Mesendoderm (in vitro differentiated cells): ENCODE data around the gene ABLIM3.

Experiments used
- DNase-seq: peaks from one replicate; pipeline ENCODE4 v3.0.0; 2013
- H2AK5ac ChIP-seq: 2 replicates; pipeline ENCODE4 v1.6.1; 2013; ENCODE audit warnings: low read length, inconsistent platforms
- H2BK120ac ChIP-seq: 2 replicates; pipeline ENCODE4 v1.6.1; 2013; ENCODE audit warnings: low read depth, mild to moderate bottlenecking, low read length, moderate library complexity, mixed read lengths
- H2BK15ac ChIP-seq: replicated peaks from 2 replicates; pipeline ENCODE4 v1.6.1; 2013; ENCODE audit warnings: low read depth, mild to moderate bottlenecking, moderate library complexity
- H2BK5ac ChIP-seq: 2 replicates; pipeline ENCODE4 v1.6.1; 2013; ENCODE audit warnings: low read length, inconsistent platforms
- H3K18ac ChIP-seq: 2 replicates; pipeline ENCODE4 v1.6.1; 2013; ENCODE audit warnings: mild to moderate bottlenecking, low read length, mixed read lengths
- H3K23ac ChIP-seq: one replicate; pipeline ENCODE4 v1.6.1; 2013; ENCODE audit warnings: low read length
- H3K27ac ChIP-seq: 2 replicates; pipeline ENCODE4 v1.5.1; 2013; ENCODE audit warnings: low read depth, mild to moderate bottlenecking, inconsistent platforms, low read length, moderate library complexity
- H3K27me3 ChIP-seq: 2 replicates; pipeline ENCODE4 v1.6.1; 2013; ENCODE audit warnings: low read length, control low read depth, mild to moderate bottlenecking, inconsistent platforms; ENCODE audit not compliant: insufficient read depth, poor library complexity
- H3K36me3 ChIP-seq: 2 replicates; pipeline ENCODE4 v1.6.1; 2013; ENCODE audit warnings: low read length, inconsistent platforms; ENCODE audit not compliant: control insufficient read depth, insufficient read depth
- H3K4ac ChIP-seq: one replicate; pipeline ENCODE4 v1.6.1; 2013; ENCODE audit warnings: low read depth, mild to moderate bottlenecking, low read length, moderate library complexity
- H3K4me1 ChIP-seq: 2 replicates; pipeline ENCODE4 v1.6.1; 2013; ENCODE audit warnings: low read depth, low read length, inconsistent platforms; ENCODE audit not compliant: control insufficient read depth
- H3K4me2 ChIP-seq: 2 replicates; pipeline ENCODE4 v1.6.1; 2013; ENCODE audit warnings: low read length
- H3K4me3 ChIP-seq: 2 replicates; pipeline ENCODE4 v1.5.1; 2013; ENCODE audit warnings: mild to moderate bottlenecking, low read length
- H3K56ac ChIP-seq: one replicate; pipeline ENCODE4 v1.6.1; 2013; ENCODE audit warnings: low read length
- H3K79me1 ChIP-seq: 2 replicates; pipeline ENCODE4 v1.6.1; 2013; ENCODE audit warnings: low read length, inconsistent platforms
- H3K79me2 ChIP-seq: 2 replicates; pipeline ENCODE4 v1.6.1; 2013; ENCODE audit warnings: mild to moderate bottlenecking, low read length; ENCODE audit not compliant: control insufficient read depth, insufficient read depth
- H3K9ac ChIP-seq: 2 replicates; pipeline ENCODE4 v1.6.1; 2013; ENCODE audit warnings: low read length, inconsistent platforms
- H4K5ac ChIP-seq: one replicate; pipeline ENCODE4 v1.6.1; 2013; ENCODE audit warnings: low read length
- H4K8ac ChIP-seq: one replicate; pipeline ENCODE4 v1.6.1; 2013; ENCODE audit warnings: low read depth, mild to moderate bottlenecking, control low read depth, low read length, moderate library complexity
- WGBS: extraction: QIAGEN DNeasy Blood & Tissue Kit; methylation state at CpG from one replicate; pipeline ENCODE4 v1.1.7; 2013; ENCODE audit warnings: low lambda C conversion rate, missing lambda C conversion rate; ENCODE audit not compliant: insufficient coverage; ENCODE audit errors: extremely low coverage; 5-methylcytosine and 5-hydroxymethylcytosine counted together

Gene ABLIM3

GRCh38 chr5:149274939-149275338, 133.6 kb downstream of the ABLIM3 start:
- H4K5ac ChIP-seq = no peak overlapping the region
- H3K4ac ChIP-seq = no peak overlapping the region
- no peak overlapping the region for H2AK5ac ChIP-seq
- H3K36me3 ChIP-seq = no peaks in the 10 kb centered on the region
- no peak overlapping the region for H4K8ac ChIP-seq
- no peak for DNase-seq
- H3K79me1 ChIP-seq = no peaks in the 10 kb centered on the region
- H3K23ac ChIP-seq = no peak overlapping the region
- no peak overlapping the region for H3K56ac ChIP-seq
- no CpG with 5 or more reads among the region's 1 CpG for WGBS
- H2BK120ac ChIP-seq = no peak overlapping the region
- H3K27ac ChIP-seq = no peak overlapping the region
- H3K18ac ChIP-seq = no peak overlapping the region
- H3K4me3 ChIP-seq = no peak overlapping the region
- H2BK15ac ChIP-seq = no peak overlapping the region
- no peak overlapping the region for H3K9ac ChIP-seq
- H3K27me3 ChIP-seq = peaks cover 7% of the 10 kb centered on the region
- H3K79me2 ChIP-seq = no peaks in the 10 kb centered on the region
- peaks cover 5% of the 10 kb centered on the region for H3K4me1 ChIP-seq
- H2BK5ac ChIP-seq = no peak overlapping the region
- H3K4me2 ChIP-seq = no peak overlapping the region

DNA sequence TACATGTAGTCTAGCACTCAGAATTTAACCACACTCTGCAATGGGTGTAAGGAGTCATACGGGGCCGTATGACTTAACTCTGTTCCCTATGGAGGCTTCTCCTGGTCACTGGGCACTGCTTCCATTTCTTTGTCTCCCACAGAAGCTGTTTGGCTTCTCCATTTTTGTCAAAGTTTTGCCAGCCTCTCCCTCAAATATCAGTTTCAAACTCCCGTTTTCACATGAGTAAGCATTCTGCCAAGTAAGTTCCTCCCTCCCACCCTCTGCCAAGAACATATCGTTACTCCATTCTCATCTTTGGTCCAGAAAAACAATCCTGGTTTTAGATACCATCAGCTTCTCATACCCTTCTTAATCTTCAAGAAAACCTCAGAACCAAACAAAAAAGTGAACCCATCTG, 136.5 kb downstream of the ABLIM3 start:
- H3K36me3 ChIP-seq = no peaks in the 10 kb centered on the region
- no peaks in the 10 kb centered on the region for H3K79me2 ChIP-seq
- H3K23ac ChIP-seq = no peak overlapping the region
- no CpG with 5 or more reads among the region's 4 CpGs for WGBS
- H3K4ac ChIP-seq = no peak overlapping the region
- H4K5ac ChIP-seq = no peak overlapping the region
- peaks cover 3% of the 10 kb centered on the region for H3K27me3 ChIP-seq
- H3K27ac ChIP-seq = no peak overlapping the region
- no peak overlapping the region for H4K8ac ChIP-seq
- H3K4me1 ChIP-seq = peaks cover 5% of the 10 kb centered on the region
- no peak overlapping the region for H2AK5ac ChIP-seq
- no peak overlapping the region for H3K18ac ChIP-seq
- no peak overlapping the region for H3K56ac ChIP-seq
- H3K9ac ChIP-seq = no peak overlapping the region
- no peak for DNase-seq
- no peak overlapping the region for H3K4me3 ChIP-seq
- no peak overlapping the region for H3K4me2 ChIP-seq
- no peaks in the 10 kb centered on the region for H3K79me1 ChIP-seq
- no peak overlapping the region for H2BK5ac ChIP-seq
- H2BK120ac ChIP-seq = no peak overlapping the region
- H2BK15ac ChIP-seq = no peak overlapping the region

GRCh38 chr5:149278451-149279210, 137.3 kb downstream of the ABLIM3 start:
- Histone ChIP-seq H3K4me2 (no peak overlapping the region), H3K79me2 (no peaks in the 10 kb centered on the region), H3K4me1 (no peaks in the 10 kb centered on the region), H3K4me3 (no peak overlapping the region), H3K36me3 (no peaks in the 10 kb centered on the region), H2BK5ac (no peak overlapping the region), H4K8ac (no peak overlapping the region), H3K23ac (no peak overlapping the region), H3K56ac (no peak overlapping the region), H2BK120ac (no peak overlapping the region), H3K18ac (no peak overlapping the region), H3K4ac (no peak overlapping the region), H3K9ac (no peak overlapping the region), H2AK5ac (no peak overlapping the region), H3K79me1 (no peaks in the 10 kb centered on the region), H3K27me3 (no peaks in the 10 kb centered on the region), H3K27ac (no peak overlapping the region), H2BK15ac (no peak overlapping the region), H4K5ac (no peak overlapping the region)
- DNase-seq = no peak
- no CpG with 5 or more reads among the region's 5 CpGs for WGBS

- no CpG with 5 or more reads among the region's 1 CpG for WGBS
- Histone ChIP-seq H3K27me3 (no peaks in the 10 kb centered on the region), H3K18ac (no peak overlapping the region), H3K36me3 (no peaks in the 10 kb centered on the region), H2BK15ac (no peak overlapping the region), H3K79me1 (no peaks in the 10 kb centered on the region), H3K4me2 (no peak overlapping the region), H2AK5ac (no peak overlapping the region), H3K79me2 (no peaks in the 10 kb centered on the region), H3K23ac (no peak overlapping the region), H3K9ac (no peak overlapping the region), H3K4ac (no peak overlapping the region), H3K56ac (no peak overlapping the region), H3K4me3 (no peak overlapping the region), H2BK5ac (no peak overlapping the region), H3K27ac (no peak overlapping the region), H4K5ac (no peak overlapping the region), H2BK120ac (no peak overlapping the region), H4K8ac (no peak overlapping the region), H3K4me1 (no peaks in the 10 kb centered on the region)
- no peak for DNase-seq
These were observed 138.4 kb downstream of the ABLIM3 start for GRCh38 chr5:149279661-149280060.

GRCh38 chr5:149280124-149280523, 138.8 kb downstream of the ABLIM3 start:
- Histone ChIP-seq H3K56ac (no peak overlapping the region), H3K4me1 (no peaks in the 10 kb centered on the region), H4K8ac (no peak overlapping the region), H3K36me3 (no peaks in the 10 kb centered on the region), H4K5ac (no peak overlapping the region), H3K4me2 (no peak overlapping the region), H3K23ac (no peak overlapping the region), H3K9ac (no peak overlapping the region), H3K18ac (no peak overlapping the region), H2BK15ac (no peak overlapping the region), H3K27ac (no peak overlapping the region), H3K79me1 (no peaks in the 10 kb centered on the region), H3K27me3 (no peaks in the 10 kb centered on the region), H2BK5ac (no peak overlapping the region), H2BK120ac (no peak overlapping the region), H3K4me3 (no peak overlapping the region), H3K79me2 (no peaks in the 10 kb centered on the region), H2AK5ac (no peak overlapping the region), H3K4ac (no peak overlapping the region)
- DNase-seq = no peak
- WGBS = no CpG with 5 or more reads among the region's 1 CpG

- no peak overlapping the region for H2AK5ac ChIP-seq
- no peak overlapping the region for H2BK5ac ChIP-seq
- no peak for DNase-seq
- H4K5ac ChIP-seq = no peak overlapping the region
- no peaks in the 10 kb centered on the region for H3K36me3 ChIP-seq
- no peak overlapping the region for H3K9ac ChIP-seq
- no peak overlapping the region for H2BK15ac ChIP-seq
- no peaks in the 10 kb centered on the region for H3K27me3 ChIP-seq
- no peak overlapping the region for H2BK120ac ChIP-seq
- no peak overlapping the region for H3K18ac ChIP-seq
- no peaks in the 10 kb centered on the region for H3K4me1 ChIP-seq
- no peak overlapping the region for H3K56ac ChIP-seq
- no peaks in the 10 kb centered on the region for H3K79me2 ChIP-seq
- H3K4me2 ChIP-seq = no peak overlapping the region
- no peak overlapping the region for H3K4me3 ChIP-seq
- no CpG with 5 or more reads among the region's 4 CpGs for WGBS
- no peak overlapping the region for H4K8ac ChIP-seq
- H3K23ac ChIP-seq = no peak overlapping the region
- no peak overlapping the region for H3K4ac ChIP-seq
- no peak overlapping the region for H3K27ac ChIP-seq
- H3K79me1 ChIP-seq = no peaks in the 10 kb centered on the region
These were observed 139.5 kb downstream of the ABLIM3 start for GRCh38 chr5:149280802-149281201.
